ENCODE results near the gene SYCE3.
"Not testable (repeated sequence)": the region's sequence is repeated elsewhere in the genome, so short reads cannot be mapped to it uniquely, and the experiment has no call there.

GRCh38 chr22:50520184-50520583, 42.5 kb downstream of the SYCE3 start:
- not testable (repeated sequence) for TF ChIP-seq POLR2A (IDR thresholded peaks at IDR 0.05; ENCODE audit: low read depth); CTCF (IDR thresholded peaks at IDR 0.05)
